ENCODE data around the gene EIF2AK2. TPM values are rescaled to one million over a fixed set of nuclear protein-coding genes. Genes with fewer than 3 reads are reported as not detected.
"Not testable (repeated sequence)": the region's sequence is repeated elsewhere in the genome, so short reads cannot be mapped to it uniquely, and the experiment has no call there.

EIF2AK2 gene
- 10 to 100 TPM; 39.8 to 51.0 TPM for total RNA-seq
- long read RNA-seq, donor 1, full-length matches to known transcripts, result 6 of 15 reads
- long read RNA-seq, donor 1, partial matches to known transcripts, result 1 of 15 reads
- long read RNA-seq, donor 1, other reads (novel, unspliced or antisense), result 8 of 15 reads
- long read RNA-seq, donor 2, full-length matches to known transcripts, result 15 of 39 reads
- long read RNA-seq, donor 2, partial matches to known transcripts, result 18 of 39 reads
- long read RNA-seq, donor 2, other reads (novel, unspliced or antisense), result 6 of 39 reads

- intact Hi-C loops (cut with DNase I), result no loop called here
- DNase-seq (ENCODE audit: low spot score), result peak; percentile 94
These were observed at the start of gene EIF2AK2 for GRCh38 chr2:37156857-37157714. EIF2AK2 (minus strand) TSS chr2:37156980; CDS start chr2:37147806, 9,174 bp downstream.

- no peak for DNase-seq (ENCODE audit: low spot score)
- intact Hi-C loops (cut with DNase I), result no loop called here
These were observed 49.0 kb upstream of the EIF2AK2 start for GRCh38 chr2:37205689-37206341.

- intact Hi-C loops (cut with DNase I); DNase-seq (ENCODE audit: low spot score): not testable (repeated sequence)
These were observed 48.4 kb upstream of the EIF2AK2 start for GRCh38 chr2:37205071-37205661.

- intact Hi-C loops (cut with DNase I), result no loop called here
- no peak for DNase-seq (ENCODE audit: low spot score)
These were observed 46.9 kb upstream of the EIF2AK2 start for GRCh38 chr2:37203708-37204107.

- intact Hi-C loops (cut with DNase I), result no loop called here
- no peak for DNase-seq (ENCODE audit: low spot score)
These were observed 45.0 kb upstream of the EIF2AK2 start for GRCh38 chr2:37201766-37202165.

GRCh38 chr2:37201208-37201607 lies 44.4 kb upstream of the EIF2AK2 start:
- intact Hi-C loops (cut with DNase I), result no loop called here
- no peak for DNase-seq (ENCODE audit: low spot score)

- no peak for DNase-seq (ENCODE audit: low spot score)
- intact Hi-C loops (cut with DNase I), result no loop called here
These were observed 41.9 kb upstream of the EIF2AK2 start for GRCh38 chr2:37198681-37199065.

- intact Hi-C loops (cut with DNase I), result no loop called here
These were observed 39.8 kb upstream of the EIF2AK2 start, which contains the start of gene CEBPZOS for GRCh38 chr2:37196320-37197195. CEBPZOS (plus strand) TSS chr2:37196496; CDS start chr2:37199705, 3,209 bp downstream.

GRCh38 chr2:37195862-37196319 lies 39.1 kb upstream of the EIF2AK2 start:
- intact Hi-C loops (cut with DNase I); DNase-seq (ENCODE audit: low spot score): not testable (repeated sequence)

More at GRCh38 chr2:37196320-37197195, 39.8 kb upstream of the EIF2AK2 start, which contains the start of gene CEBPZOS:
- peak; percentile 96 for DNase-seq (ENCODE audit: low spot score)

GRCh38 chr2:37192551-37192950 lies 35.8 kb upstream of the EIF2AK2 start:
- DNase-seq (ENCODE audit: low spot score), result no peak
- intact Hi-C loops (cut with DNase I), result no loop called here

- intact Hi-C loops (cut with DNase I), result no loop called here
These were observed 35.0 kb upstream of the EIF2AK2 start for GRCh38 chr2:37191747-37192146.

GRCh38 chr2:37191253-37191652 lies 34.5 kb upstream of the EIF2AK2 start:
- intact Hi-C loops (cut with DNase I), result no loop called here
- DNase-seq (ENCODE audit: low spot score), result no peak

More at GRCh38 chr2:37191747-37192146, 35.0 kb upstream of the EIF2AK2 start:
- DNase-seq (ENCODE audit: low spot score), result no peak

- intact Hi-C loops (cut with DNase I), result no loop called here
- no peak for DNase-seq (ENCODE audit: low spot score)
These were observed 33.5 kb upstream of the EIF2AK2 start for GRCh38 chr2:37190290-37190689.

- DNase-seq (ENCODE audit: low spot score), result no peak
- intact Hi-C loops (cut with DNase I), result no loop called here
These were observed 32.8 kb upstream of the EIF2AK2 start for GRCh38 chr2:37189452-37190153.

GRCh38 chr2:37188570-37188969 lies 31.8 kb upstream of the EIF2AK2 start, which contains the start of gene SULT6B1:
SULT6B1 (minus strand) TSS chr2:37188670; CDS start chr2:37188640, 30 bp downstream.
- intact Hi-C loops (cut with DNase I), result no loop called here
- no peak for DNase-seq (ENCODE audit: low spot score)

- DNase-seq (ENCODE audit: low spot score), result no peak
- intact Hi-C loops (cut with DNase I), result no loop called here
These were observed 25.2 kb upstream of the EIF2AK2 start for GRCh38 chr2:37181726-37182684.

GRCh38 chr2:37180640-37181039 lies 23.9 kb upstream of the EIF2AK2 start:
- DNase-seq (ENCODE audit: low spot score), result no peak
- intact Hi-C loops (cut with DNase I), result no loop called here
